Upper lobe of left lung (tissue), 6 donors: ENCODE measurements around the gene ATP2B2. TPM values are rescaled to one million over a fixed set of nuclear protein-coding genes. Genes with fewer than 3 reads are reported as not detected.

Experiments
- ATAC-seq, 2 donors: fragments of 200-7000 bp; cut with Tn5 transposase; one replicate each; pipeline ENCODE4 v1.9.1; 2022; ENCODE audit warnings: mild to moderate bottlenecking in 2 of 2, moderate library complexity in 2 of 2; ENCODE audit not compliant: low FRiP score in 2 of 2
- DNase-seq, 2 donors: peaks; one replicate each; pipeline ENCODE4 v3.0.0-alpha.2; 2019 to 2020
- H3K27ac ChIP-seq, 4 donors: fragments of 200-600 bp; sonication (generic); one replicate each; pipeline ENCODE4 v1.5.1; 2016 to 2019
- H3K27me3 ChIP-seq, 4 donors: fragments of 200-600 bp; sonication (generic); one replicate each; pipeline ENCODE4 v1.5.1; 2017 to 2019
- H3K36me3 ChIP-seq, 4 donors: fragments of 200-600 bp; sonication (generic); one replicate each; pipeline ENCODE4 v1.5.1; 2016 to 2019
- H3K4me1 ChIP-seq, 4 donors: fragments of 200-600 bp; sonication (generic); one replicate each; pipeline ENCODE4 v1.5.1; 2018 to 2019
- H3K4me3 ChIP-seq, 4 donors: fragments of 200-600 bp; sonication (generic); one replicate each; pipeline ENCODE4 v1.5.1; 2017 to 2019; ENCODE audit warnings: mild to moderate bottlenecking in 2 of 4, moderate library complexity in 1 of 4
- H3K9me3 ChIP-seq, 4 donors: fragments of 200-600 bp; sonication (generic); one replicate each; pipeline ENCODE4 v1.5.1; 2018 to 2019
- EP300 ChIP-seq, 4 donors: sonication (generic); formaldehyde crosslinking; IDR thresholded peaks; one replicate each; pipeline ENCODE4 v1.5.1; 2017; ENCODE audit warnings: antibody characterized with exemption in 4 of 4, control low read depth in 2 of 4
- POLR2A ChIP-seq, 4 donors: fragments of 450-650 bp; IDR thresholded peaks; one replicate each; pipeline ENCODE4 v1.5.1; 2016 to 2017; ENCODE audit warnings: antibody characterized with exemption in 4 of 4, mild to moderate bottlenecking in 2 of 4
- POLR2AphosphoS5 ChIP-seq, 2 donors: sonication (generic); formaldehyde crosslinking; IDR thresholded peaks; one replicate each; pipeline ENCODE4 v1.5.1; 2017; ENCODE audit warnings: antibody characterized with exemption in 2 of 2
- WGBS, 2 donors: methylation state at CpG; one replicate each; pipeline ENCODE4 v1.1.5; 2017 to 2018; 5-methylcytosine and 5-hydroxymethylcytosine counted together
- total RNA-seq, 6 donors: library from RNA; depleted of rRNA in 4 of 6; stranded (reverse); fragments of >200 nt in 4 of 6; gene quantifications; one replicate each; pipeline versions ENCODE4 v1.1.0 to v1.2.1, GENCODE V29; 2016 to 2021
- TF ChIP-seq, protein P1 (sequence below), 6 experiments: fragments of 450-650 bp in 4 of 6; fragments of 200-600 bp in 2 of 6; sonication (generic) in 2 of 6; IDR thresholded peaks; one replicate each; pipeline ENCODE4 v1.5.1; 2016 to 2019; ENCODE audit warnings: antibody characterized with exemption in 6 of 6
- donor health status: DM: no; HTN: no; CAD: no; lungs with moderate emphysema.
- donor health status: DM: no; HTN: yes; CAD: no; lungs with severe emphysema.

The ATP2B2 gene
- total RNA-seq, 6 donors from 2014 or later = 0.13 to 0.30 TPM; not detected in 4

DNA sequence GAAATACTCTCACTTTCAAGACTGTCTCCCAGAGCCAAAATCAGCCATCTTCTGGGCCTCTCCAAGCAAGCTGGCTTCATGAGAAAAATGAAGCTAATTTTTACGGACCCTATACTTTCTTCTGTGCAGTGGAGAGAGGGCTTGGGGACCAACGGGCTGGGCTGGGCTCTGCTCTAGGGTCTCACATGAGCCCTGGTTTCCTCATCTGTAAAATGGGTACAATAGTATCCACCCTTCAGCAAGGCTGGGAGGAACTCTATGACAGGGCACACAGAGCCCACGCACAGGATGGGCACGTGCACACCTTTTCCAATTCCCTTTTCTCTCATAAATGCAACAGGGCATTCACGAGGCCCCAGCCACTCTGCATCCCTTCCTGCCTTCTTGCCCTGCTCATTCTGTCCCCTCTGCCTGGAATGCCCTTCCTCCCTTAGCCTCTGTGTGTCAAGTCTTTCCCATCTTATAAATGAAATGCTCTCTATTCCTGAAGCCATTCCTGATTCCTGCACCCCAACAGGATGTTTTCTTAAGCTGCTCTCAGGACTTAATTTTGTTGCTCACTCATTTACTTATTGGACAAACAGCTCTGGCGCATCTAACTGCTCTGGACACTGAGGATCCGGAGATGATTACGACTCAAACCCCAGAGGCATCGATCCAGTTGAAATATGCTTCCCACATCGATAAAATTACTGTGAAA lies 151.6 kb downstream of the ATP2B2 start:
- ATAC-seq = no peak
- TF ChIP-seq POLR2A (IDR thresholded peaks at IDR 0.05) (no peak), POLR2AphosphoS5 (IDR thresholded peaks at IDR 0.05) (no peak), EP300 (IDR thresholded peaks at IDR 0.05) (no peak)
- Histone ChIP-seq H3K4me3 (no peak overlapping the region), H3K27me3 (no peaks in the 10 kb centered on the region), H3K4me1 (peaks cover 0 to 8% (median 4%) of the 10 kb centered on the region in 4 donors), H3K36me3 (no peaks in the 10 kb centered on the region), H3K27ac (no peak overlapping the region), H3K9me3 (no peaks in the 10 kb centered on the region)
- no peak for DNase-seq
- WGBS, 2 donors = 57 to 64% methylated on average over 10 of the region's 10 CpGs

DNA sequence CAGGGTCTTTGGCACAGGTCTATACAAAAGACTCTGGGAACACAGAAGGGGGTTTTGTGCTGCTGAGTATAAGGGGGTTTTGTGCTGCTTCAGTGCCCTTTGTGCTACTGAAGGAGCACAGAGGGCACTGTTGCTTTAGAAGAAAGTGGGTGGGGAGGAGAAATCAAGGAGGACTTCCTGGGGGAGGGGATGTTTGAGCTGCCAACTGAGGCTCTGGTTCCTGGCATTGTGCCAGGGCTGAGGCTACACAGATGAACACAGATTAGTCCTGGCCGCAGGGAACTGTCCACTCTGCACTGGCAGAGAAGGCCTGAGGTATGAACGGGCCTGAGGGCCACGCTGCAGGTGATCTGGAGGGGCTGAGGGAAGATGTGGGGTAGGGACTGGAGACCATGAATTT lies 152.2 kb downstream of the ATP2B2 start:
- WGBS, 2 donors = 69 to 83% methylated on average over 3 of the region's 3 CpGs
- Histone ChIP-seq H3K4me3 (no peak overlapping the region), H3K27ac (no peak overlapping the region), H3K27me3 (no peaks in the 10 kb centered on the region), H3K36me3 (no peaks in the 10 kb centered on the region), H3K9me3 (no peaks in the 10 kb centered on the region), H3K4me1 (peaks cover 0 to 8% (median 4%) of the 10 kb centered on the region in 4 donors)
- DNase-seq (no peak), ATAC-seq (no peak)
- no peak for TF ChIP-seq POLR2AphosphoS5 (IDR thresholded peaks at IDR 0.05)
- TF ChIP-seq, protein P1, sequence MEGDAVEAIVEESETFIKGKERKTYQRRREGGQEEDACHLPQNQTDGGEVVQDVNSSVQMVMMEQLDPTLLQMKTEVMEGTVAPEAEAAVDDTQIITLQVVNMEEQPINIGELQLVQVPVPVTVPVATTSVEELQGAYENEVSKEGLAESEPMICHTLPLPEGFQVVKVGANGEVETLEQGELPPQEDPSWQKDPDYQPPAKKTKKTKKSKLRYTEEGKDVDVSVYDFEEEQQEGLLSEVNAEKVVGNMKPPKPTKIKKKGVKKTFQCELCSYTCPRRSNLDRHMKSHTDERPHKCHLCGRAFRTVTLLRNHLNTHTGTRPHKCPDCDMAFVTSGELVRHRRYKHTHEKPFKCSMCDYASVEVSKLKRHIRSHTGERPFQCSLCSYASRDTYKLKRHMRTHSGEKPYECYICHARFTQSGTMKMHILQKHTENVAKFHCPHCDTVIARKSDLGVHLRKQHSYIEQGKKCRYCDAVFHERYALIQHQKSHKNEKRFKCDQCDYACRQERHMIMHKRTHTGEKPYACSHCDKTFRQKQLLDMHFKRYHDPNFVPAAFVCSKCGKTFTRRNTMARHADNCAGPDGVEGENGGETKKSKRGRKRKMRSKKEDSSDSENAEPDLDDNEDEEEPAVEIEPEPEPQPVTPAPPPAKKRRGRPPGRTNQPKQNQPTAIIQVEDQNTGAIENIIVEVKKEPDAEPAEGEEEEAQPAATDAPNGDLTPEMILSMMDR (IDR thresholded peaks at IDR 0.05) = no peak
- TF ChIP-seq POLR2A (IDR thresholded peaks at IDR 0.05) = no peak
- TF ChIP-seq EP300 (IDR thresholded peaks at IDR 0.05) = no peak

DNA sequence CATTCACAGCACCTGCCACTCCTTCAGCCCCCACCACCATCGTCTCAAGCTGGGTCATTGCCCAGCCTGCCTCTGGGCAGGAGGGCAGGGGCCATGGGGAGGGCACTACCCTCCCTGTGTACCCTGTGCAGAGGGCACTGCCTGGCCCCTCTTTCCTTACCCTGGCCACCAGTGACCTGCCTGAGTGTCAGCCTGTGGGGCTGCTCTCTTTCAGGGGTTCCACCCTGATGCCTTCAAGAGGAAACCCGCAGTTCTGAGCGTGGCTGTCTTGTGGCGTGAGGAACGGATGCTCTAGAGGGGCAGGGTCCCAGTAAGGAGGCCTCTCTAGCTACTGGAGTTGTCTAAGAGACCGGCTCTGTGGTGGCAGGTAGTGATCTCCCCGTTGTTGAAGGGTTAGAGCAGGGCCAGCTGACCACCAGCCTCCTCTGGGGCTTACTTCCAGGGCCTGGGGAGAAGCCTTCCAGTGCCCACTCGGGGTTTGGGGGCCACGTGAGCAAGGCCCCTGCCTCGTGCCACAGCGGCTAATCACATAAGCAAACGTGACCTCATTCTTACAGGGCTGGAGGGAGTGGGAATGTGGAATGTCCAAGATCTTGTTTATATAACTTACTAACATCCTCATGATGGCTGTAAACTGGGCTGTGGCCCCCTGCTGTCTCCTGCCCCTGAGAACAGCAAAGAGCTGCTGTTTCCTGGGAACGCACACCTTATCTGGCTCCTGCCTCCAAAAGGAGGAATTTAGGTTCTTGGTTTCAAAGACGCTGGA lies 153.1 kb downstream of the ATP2B2 start:
- Histone ChIP-seq H3K27me3 (no peaks in the 10 kb centered on the region), H3K36me3 (no peaks in the 10 kb centered on the region), H3K9me3 (no peaks in the 10 kb centered on the region), H3K4me1 (peaks cover 0 to 8% (median 4%) of the 10 kb centered on the region in 4 donors), H3K4me3 (no peak overlapping the region), H3K27ac (no peak overlapping the region)
- 64 to 74% methylated on average over 9 to 13 of the region's 14 CpGs for WGBS, 2 donors
- TF ChIP-seq, protein P1 (IDR thresholded peaks at IDR 0.05) = no peak
- TF ChIP-seq POLR2AphosphoS5 (IDR thresholded peaks at IDR 0.05) (no peak), POLR2A (IDR thresholded peaks at IDR 0.05) (no peak), EP300 (IDR thresholded peaks at IDR 0.05) (no peak)
- DNase-seq (no peak), ATAC-seq (no peak)

DNA sequence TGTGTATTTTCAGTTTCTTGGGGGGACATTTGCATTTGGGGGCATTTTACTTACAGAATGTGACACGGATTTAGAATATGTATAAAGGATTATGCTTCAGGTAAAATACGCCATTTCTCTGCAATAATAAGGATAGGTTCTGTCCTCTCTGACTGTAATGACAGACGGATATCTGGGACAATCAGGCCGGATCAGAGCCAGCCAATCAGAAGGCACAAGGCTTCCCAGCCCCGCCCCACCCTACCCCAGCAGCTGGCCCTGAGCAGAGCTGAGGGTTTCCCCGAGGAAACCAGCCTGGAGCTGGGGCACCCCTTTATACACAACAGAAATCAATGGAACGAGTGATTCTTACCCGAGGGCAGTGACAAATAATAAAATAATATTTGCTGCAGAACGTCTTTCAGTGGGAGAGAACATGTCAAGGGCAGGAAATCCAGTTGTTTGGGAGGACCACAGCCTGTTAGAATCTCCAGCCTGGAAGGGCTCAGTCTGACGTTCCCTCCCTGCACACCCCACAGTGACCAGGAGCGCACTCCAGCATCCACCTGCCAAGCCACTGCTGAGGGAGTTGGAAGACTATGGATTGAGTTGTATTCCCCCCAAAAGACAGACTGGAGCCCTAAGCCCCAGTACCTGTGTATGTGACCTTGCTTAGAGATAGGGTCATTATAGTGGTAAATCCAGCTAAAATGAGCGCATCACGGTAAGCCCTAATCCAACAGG lies 154.2 kb downstream of the ATP2B2 start:
- no peak for ATAC-seq
- Histone ChIP-seq H3K4me3 (no peak overlapping the region), H3K4me1 (peaks cover 0 to 8% (median 4%) of the 10 kb centered on the region in 4 donors), H3K27ac (no peak overlapping the region), H3K27me3 (no peaks in the 10 kb centered on the region), H3K36me3 (no peaks in the 10 kb centered on the region), H3K9me3 (no peaks in the 10 kb centered on the region)
- DNase-seq = no peak
- TF ChIP-seq EP300 (IDR thresholded peaks at IDR 0.05) = no peak
- TF ChIP-seq POLR2A (IDR thresholded peaks at IDR 0.05) = no peak
- TF ChIP-seq POLR2AphosphoS5 (IDR thresholded peaks at IDR 0.05) = no peak
- TF ChIP-seq, protein P1 (IDR thresholded peaks at IDR 0.05) = no peak
- 57 to 64% methylated on average over 13 of the region's 13 CpGs for WGBS, 2 donors
